HL-60 (cell line): Measurements from ENCODE around the gene PLA2G5.
"Not testable (repeated sequence)": the region's sequence is repeated elsewhere in the genome, so short reads cannot be mapped to it uniquely, and the experiment has no call there.

Source experiments
- DNase-seq, 2 experiments: peaks; one replicate each; pipeline ENCODE4 v3.0.0-alpha.2; 2010 to 2020; ENCODE audit warnings: low read depth in 1 of 2, low spot score in 1 of 2
- H3K27ac ChIP-seq: fragments of 250-450 bp; sonication (Bioruptor Pico); replicated peaks from 2 replicates; pipeline ENCODE4 v1.5.1; 2020; ENCODE audit warnings: mild to moderate bottlenecking, moderate library complexity
- H3K27me3 ChIP-seq: fragments of 250-450 bp; sonication (Bioruptor Pico); 2 replicates; pipeline ENCODE4 v1.5.1; 2021; ENCODE audit warnings: mild to moderate bottlenecking, moderate library complexity; ENCODE audit not compliant: insufficient read depth, poor library complexity, severe bottlenecking
- H3K4me3 ChIP-seq: replicated peaks from 2 replicates; pipeline ENCODE4 v1.5.1; 2011; ENCODE audit warnings: mild to moderate bottlenecking, control low read depth, low read length; ENCODE audit not compliant: insufficient read depth
- GABPA ChIP-seq: IDR thresholded peaks from 2 replicates; pipeline ENCODE4 v1.6.1; 2012; ENCODE audit warnings: low read depth
- POLR2AphosphoS5 ChIP-seq: IDR thresholded peaks from 2 replicates; pipeline ENCODE4 v1.6.1; 2012; ENCODE audit warnings: low read depth
- SPI1 ChIP-seq: IDR thresholded peaks from 2 replicates; pipeline ENCODE4 v1.6.1; 2012; ENCODE audit warnings: low read depth, mild to moderate bottlenecking, borderline replicate concordance
- TF ChIP-seq, protein P1 (sequence below): IDR thresholded peaks from one replicate; pipeline ENCODE4 v1.5.1; 2011; ENCODE audit warnings: low read length, control low read depth, inconsistent platforms; ENCODE audit not compliant: insufficient read depth
- TF ChIP-seq, protein P2 (sequence below): IDR thresholded peaks from 2 replicates; pipeline ENCODE4 v1.6.1; 2012; ENCODE audit warnings: low read depth; ENCODE audit not compliant: insufficient replicate concordance

PLA2G5 gene

DNA sequence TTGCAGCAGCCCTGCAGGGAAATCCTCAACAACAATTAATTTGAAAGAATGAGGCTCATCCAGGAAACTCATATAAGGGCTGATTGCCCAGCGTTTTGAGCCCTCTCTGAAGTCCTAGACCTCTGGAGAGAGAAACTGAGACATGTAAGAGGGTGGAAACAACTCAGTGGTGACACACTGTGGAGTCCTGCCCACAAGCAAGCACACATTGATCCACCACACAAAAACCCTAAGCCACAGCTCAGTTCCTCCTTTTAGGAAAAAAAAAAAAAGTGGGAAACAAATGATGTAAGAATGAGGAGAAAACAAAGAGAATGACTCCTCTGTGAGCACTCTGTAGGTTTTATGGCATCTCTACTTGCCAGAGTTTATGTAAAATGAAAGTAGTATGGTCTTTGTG is 22.9 kb upstream of the PLA2G5 start:
- Histone ChIP-seq H3K27me3 (no peaks in the 10 kb centered on the region), H3K27ac (no peak overlapping the region), H3K4me3 (no peak overlapping the region)
- TF ChIP-seq, protein P1, sequence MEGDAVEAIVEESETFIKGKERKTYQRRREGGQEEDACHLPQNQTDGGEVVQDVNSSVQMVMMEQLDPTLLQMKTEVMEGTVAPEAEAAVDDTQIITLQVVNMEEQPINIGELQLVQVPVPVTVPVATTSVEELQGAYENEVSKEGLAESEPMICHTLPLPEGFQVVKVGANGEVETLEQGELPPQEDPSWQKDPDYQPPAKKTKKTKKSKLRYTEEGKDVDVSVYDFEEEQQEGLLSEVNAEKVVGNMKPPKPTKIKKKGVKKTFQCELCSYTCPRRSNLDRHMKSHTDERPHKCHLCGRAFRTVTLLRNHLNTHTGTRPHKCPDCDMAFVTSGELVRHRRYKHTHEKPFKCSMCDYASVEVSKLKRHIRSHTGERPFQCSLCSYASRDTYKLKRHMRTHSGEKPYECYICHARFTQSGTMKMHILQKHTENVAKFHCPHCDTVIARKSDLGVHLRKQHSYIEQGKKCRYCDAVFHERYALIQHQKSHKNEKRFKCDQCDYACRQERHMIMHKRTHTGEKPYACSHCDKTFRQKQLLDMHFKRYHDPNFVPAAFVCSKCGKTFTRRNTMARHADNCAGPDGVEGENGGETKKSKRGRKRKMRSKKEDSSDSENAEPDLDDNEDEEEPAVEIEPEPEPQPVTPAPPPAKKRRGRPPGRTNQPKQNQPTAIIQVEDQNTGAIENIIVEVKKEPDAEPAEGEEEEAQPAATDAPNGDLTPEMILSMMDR = no peak
- TF ChIP-seq GABPA (no peak), POLR2AphosphoS5 (no peak), SPI1 (no peak)
- TF ChIP-seq, protein P2, sequence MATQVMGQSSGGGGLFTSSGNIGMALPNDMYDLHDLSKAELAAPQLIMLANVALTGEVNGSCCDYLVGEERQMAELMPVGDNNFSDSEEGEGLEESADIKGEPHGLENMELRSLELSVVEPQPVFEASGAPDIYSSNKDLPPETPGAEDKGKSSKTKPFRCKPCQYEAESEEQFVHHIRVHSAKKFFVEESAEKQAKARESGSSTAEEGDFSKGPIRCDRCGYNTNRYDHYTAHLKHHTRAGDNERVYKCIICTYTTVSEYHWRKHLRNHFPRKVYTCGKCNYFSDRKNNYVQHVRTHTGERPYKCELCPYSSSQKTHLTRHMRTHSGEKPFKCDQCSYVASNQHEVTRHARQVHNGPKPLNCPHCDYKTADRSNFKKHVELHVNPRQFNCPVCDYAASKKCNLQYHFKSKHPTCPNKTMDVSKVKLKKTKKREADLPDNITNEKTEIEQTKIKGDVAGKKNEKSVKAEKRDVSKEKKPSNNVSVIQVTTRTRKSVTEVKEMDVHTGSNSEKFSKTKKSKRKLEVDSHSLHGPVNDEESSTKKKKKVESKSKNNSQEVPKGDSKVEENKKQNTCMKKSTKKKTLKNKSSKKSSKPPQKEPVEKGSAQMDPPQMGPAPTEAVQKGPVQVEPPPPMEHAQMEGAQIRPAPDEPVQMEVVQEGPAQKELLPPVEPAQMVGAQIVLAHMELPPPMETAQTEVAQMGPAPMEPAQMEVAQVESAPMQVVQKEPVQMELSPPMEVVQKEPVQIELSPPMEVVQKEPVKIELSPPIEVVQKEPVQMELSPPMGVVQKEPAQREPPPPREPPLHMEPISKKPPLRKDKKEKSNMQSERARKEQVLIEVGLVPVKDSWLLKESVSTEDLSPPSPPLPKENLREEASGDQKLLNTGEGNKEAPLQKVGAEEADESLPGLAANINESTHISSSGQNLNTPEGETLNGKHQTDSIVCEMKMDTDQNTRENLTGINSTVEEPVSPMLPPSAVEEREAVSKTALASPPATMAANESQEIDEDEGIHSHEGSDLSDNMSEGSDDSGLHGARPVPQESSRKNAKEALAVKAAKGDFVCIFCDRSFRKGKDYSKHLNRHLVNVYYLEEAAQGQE = no peak
- no peak for DNase-seq

DNA sequence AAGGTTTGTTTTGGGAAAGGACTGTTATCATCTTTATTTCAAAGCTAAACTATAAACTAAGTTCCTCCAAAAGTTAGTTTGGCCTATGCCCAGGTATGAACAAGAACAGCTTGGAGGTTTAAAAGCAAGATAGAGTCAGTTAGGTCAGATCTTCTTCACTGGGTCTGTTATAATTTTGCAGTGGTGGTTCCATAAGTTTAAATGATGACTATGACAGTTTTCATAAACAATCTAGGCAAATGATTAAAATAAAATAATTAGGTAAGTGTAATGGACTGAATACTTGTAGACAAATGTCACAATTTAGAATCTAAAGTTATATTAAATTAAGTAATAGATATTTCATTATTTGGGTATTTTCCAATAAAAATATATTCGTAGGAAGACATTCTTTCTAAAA is 21.4 kb upstream of the PLA2G5 start:
- DNase-seq = no peak
- Histone ChIP-seq H3K4me3 (no peak overlapping the region), H3K27ac (no peak overlapping the region), H3K27me3 (peaks cover 1% of the 10 kb centered on the region)
- TF ChIP-seq GABPA = no peak
- no peak for TF ChIP-seq SPI1
- TF ChIP-seq POLR2AphosphoS5 = no peak
- TF ChIP-seq, protein P1 = no peak
- TF ChIP-seq, protein P2 = no peak

DNA sequence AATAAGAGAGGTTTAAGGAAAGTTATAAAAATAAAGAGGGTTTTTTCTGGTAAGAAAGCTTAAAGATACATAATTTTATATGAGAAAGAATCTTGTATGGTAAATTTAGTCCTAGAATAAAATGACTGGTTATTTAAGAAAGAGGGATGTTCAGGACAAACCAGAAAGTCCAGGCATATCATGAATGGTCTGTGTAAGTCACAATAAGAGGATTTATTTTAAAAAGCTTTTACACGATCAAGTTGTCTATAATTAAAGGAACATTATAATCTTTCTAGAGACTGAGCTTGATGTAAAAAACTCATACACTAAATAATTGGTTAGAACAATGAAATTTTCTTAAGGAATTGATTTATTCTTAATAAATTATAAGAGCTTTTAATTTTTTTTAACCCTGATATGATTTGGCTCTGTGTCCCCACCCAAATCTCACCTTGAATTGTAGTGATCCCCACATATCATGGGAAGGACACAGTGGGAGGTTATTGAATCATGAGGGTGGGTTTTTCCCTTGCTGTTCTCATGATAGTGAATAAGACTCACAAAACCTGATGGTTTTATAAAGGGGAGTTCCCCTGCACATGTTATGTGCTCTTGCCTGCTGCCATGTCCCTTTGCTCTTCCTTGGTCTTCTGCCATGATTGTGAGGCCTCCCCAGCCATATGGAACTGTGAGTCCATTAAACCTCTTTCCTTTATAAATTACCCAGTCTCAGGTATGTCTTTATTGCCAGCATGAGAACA is 20.8 kb upstream of the PLA2G5 start:
- not testable (repeated sequence) for H3K27me3 ChIP-seq, DNase-seq, H3K27ac ChIP-seq, H3K4me3 ChIP-seq

DNA sequence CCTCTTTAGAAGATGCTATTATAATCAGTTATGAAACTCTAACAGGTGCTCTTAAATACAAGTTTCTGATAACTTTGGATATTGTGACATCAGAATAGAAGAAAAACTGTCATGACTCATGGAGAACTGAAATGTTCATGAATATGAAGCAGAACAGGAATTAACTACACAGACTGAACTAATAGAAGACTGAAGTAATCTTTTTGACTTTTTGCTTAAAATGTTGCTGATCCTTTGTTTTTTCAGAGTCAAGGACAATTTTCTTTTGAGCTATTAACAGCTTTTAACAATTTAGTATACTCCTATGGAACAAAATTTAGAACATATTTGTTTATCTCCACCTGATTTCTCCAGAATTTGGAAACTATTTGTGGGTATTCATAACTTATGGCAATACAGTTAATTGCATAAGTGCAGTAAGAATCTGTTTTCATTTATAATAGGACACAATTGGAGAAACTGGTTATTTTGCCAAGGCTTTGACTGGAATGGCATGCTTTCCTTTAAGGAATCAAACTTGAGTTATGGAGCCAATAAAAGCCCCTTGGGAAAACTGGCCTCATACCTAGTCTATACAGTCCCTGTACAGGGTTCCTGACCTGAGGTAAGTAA is 18.7 kb upstream of the PLA2G5 start:
- Histone ChIP-seq H3K27me3 (peaks cover 5% of the 10 kb centered on the region), H3K27ac (no peak overlapping the region), H3K4me3 (no peak overlapping the region)
- no peak for DNase-seq
- TF ChIP-seq GABPA (no peak), SPI1 (no peak), POLR2AphosphoS5 (no peak)
- TF ChIP-seq, protein P2 = no peak
- TF ChIP-seq, protein P1 = no peak
